Raji (cell line): ENCODE results near the gene GFAP.

Source experiments
- POLR2A ChIP-seq: IDR thresholded peaks from 2 replicates; pipeline ENCODE4 v1.6.1; 2011; ENCODE audit warnings: low read depth, low read length, control low read depth; ENCODE audit not compliant: insufficient read depth

GFAP gene

GRCh38 chr17:44915321-44915726 lies at the start of gene GFAP:
TSS of gene GFAP (minus strand) at chr17:44915500. CDS start at chr17:44915486, 14 bp downstream.
- no peak for TF ChIP-seq POLR2A

- TF ChIP-seq POLR2A: no peak
These were observed 46.6 kb upstream of the GFAP start for GRCh38 chr17:44961921-44962350.

GRCh38 chr17:44960691-44961090 lies 45.4 kb upstream of the GFAP start:
- TF ChIP-seq POLR2A: no peak

GRCh38 chr17:44959821-44960531 lies 44.7 kb upstream of the GFAP start:
- TF ChIP-seq POLR2A: no peak

- TF ChIP-seq POLR2A: no peak
These were observed 42.0 kb upstream of the GFAP start for GRCh38 chr17:44956998-44957981.

GRCh38 chr17:44955674-44956425 lies 40.5 kb upstream of the GFAP start:
- no peak for TF ChIP-seq POLR2A

- TF ChIP-seq POLR2A: no peak
These were observed 37.7 kb upstream of the GFAP start for GRCh38 chr17:44952946-44953475.

GRCh38 chr17:44948315-44948795 lies 33.1 kb upstream of the GFAP start:
- no peak for TF ChIP-seq POLR2A

- peak; percentile 99 for TF ChIP-seq POLR2A
These were observed 32.4 kb upstream of the GFAP start, which contains the start of gene KIF18B for GRCh38 chr17:44947461-44948314. TSS of gene KIF18B (minus strand) at chr17:44947773. CDS start at chr17:44936344, 11,429 bp downstream.

- TF ChIP-seq POLR2A: no peak
These were observed 27.2 kb upstream of the GFAP start for GRCh38 chr17:44942456-44942855.

GRCh38 chr17:44941712-44942331 lies 26.5 kb upstream of the GFAP start:
- no peak for TF ChIP-seq POLR2A

GRCh38 chr17:44940768-44941167 lies 25.5 kb upstream of the GFAP start:
- TF ChIP-seq POLR2A: no peak

- TF ChIP-seq POLR2A: no peak
These were observed 25.0 kb upstream of the GFAP start for GRCh38 chr17:44940317-44940716.
